Ureter (tissue), 1 donor: ENCODE data around the gene PHKA1. TPM values are rescaled to one million over a fixed set of nuclear protein-coding genes. Genes with fewer than 3 reads are reported as not detected.
"Not testable (repeated sequence)": the region's sequence is repeated elsewhere in the genome, so short reads cannot be mapped to it uniquely, and the experiment has no call there.

ENCODE experiments used
- DNase-seq: peaks from one replicate; pipeline ENCODE4 v3.0.0-alpha.2; 2020; ENCODE audit warnings: low spot score
- total RNA-seq: library from RNA; stranded (reverse); gene quantifications from one replicate; pipeline ENCODE4 v1.2.4, GENCODE V29; 2023
- donor health status: DM: yes; HTN: yes; CAD: no.

PHKA1 gene
- total RNA-seq, 1 donor from 2014 or later = 9.4 TPM

- peak; percentile 65 for DNase-seq
Observed at GRCh38 chrX:72572248-72573157, 141.6 kb downstream of the PHKA1 start, which contains the start of gene HDAC8. TSS of gene HDAC8 (minus strand) at chrX:72572843. CDS start at chrX:72572761, 82 bp downstream.

- no peak for DNase-seq
Observed at GRCh38 chrX:72569786-72570185, 144.3 kb downstream of the PHKA1 start.

GRCh38 chrX:72568406-72569092 is 145.6 kb downstream of the PHKA1 start:
- no peak for DNase-seq

GRCh38 chrX:72566448-72566847 is 147.7 kb downstream of the PHKA1 start:
- DNase-seq = no peak

- DNase-seq = not testable (repeated sequence)
Observed at GRCh38 chrX:72559655-72560054, 154.5 kb downstream of the PHKA1 start.

- DNase-seq = no peak
Observed at GRCh38 chrX:72554448-72555140, 159.5 kb downstream of the PHKA1 start.

GRCh38 chrX:72552443-72552842 is 161.7 kb downstream of the PHKA1 start:
- DNase-seq = not testable (repeated sequence)

- DNase-seq = no peak
Observed at GRCh38 chrX:72545990-72546389, 168.1 kb downstream of the PHKA1 start.

GRCh38 chrX:72540318-72540717 is 173.8 kb downstream of the PHKA1 start:
- no peak for DNase-seq

GRCh38 chrX:72539822-72540221 is 174.3 kb downstream of the PHKA1 start:
- DNase-seq = no peak

GRCh38 chrX:72536542-72536941 is 177.6 kb downstream of the PHKA1 start:
- DNase-seq = no peak

GRCh38 chrX:72532366-72532765 is 181.7 kb downstream of the PHKA1 start:
- no peak for DNase-seq

Other genes with a start within 250 kb of the PHKA1 start
- gene HDAC8, start 141.5 kb downstream of the PHKA1 start, total RNA-seq = 42.1 TPM
- 1.1 TPM for gene DMRTC1B, start 62.6 kb upstream of the PHKA1 start, total RNA-seq
- gene FAM236B, start 68.4 kb upstream of the PHKA1 start, total RNA-seq = not detected
- not detected for gene FAM236D, start 93.9 kb upstream of the PHKA1 start, total RNA-seq
- not detected for gene FAM236C, start 198.3 kb upstream of the PHKA1 start, total RNA-seq
- gene FAM236A, start 223.9 kb upstream of the PHKA1 start, total RNA-seq = not detected
- gene DMRTC1, start 229.5 kb upstream of the PHKA1 start, total RNA-seq = not detected